ENCODE results near the gene RSRP1.
"Not testable (repeated sequence)": the region's sequence is repeated elsewhere in the genome, so short reads cannot be mapped to it uniquely, and the experiment has no call there.

The RSRP1 gene

DNA sequence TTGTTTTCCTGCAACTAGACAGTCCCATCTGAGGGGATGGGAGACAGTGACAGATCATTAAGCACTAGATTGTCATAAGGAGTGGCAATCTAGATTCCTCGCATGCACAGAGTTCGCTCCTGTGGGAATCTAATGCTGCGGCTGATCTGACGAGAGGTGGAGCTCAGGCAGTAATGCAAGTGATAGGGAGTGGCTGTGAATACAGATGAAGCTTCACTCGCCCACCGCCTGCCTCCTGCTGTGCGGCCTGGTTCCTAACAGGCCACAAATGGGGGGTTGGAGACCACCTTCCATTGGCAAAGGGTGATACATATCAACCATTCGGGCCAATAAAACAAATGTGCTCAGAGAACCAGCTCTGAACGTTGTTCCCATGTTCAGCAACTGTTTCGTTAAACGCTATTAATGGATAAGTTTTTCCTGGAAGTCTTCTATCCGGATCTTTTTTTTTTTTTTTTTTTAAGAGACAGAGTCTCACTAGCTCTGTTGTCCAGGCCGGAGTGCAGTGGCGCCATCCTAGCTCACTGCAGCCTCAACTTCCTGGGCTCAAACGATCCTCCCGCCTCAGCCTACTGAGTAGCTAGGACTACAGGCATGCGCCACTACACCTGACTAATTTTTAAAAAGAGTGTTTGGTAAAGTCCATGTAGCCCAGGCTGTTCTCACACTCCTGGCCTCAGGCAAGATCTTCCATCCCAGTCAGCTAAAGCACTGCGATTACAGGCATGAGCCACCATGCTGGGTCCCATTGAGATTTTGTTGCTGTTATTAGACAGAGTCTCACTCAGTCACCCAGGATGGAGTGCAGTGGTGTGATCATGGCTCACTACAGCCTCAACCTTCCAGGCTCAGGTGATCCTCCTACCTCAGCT lies 8.7 kb upstream of the RSRP1 start:
- no peak for DNase-seq

DNA sequence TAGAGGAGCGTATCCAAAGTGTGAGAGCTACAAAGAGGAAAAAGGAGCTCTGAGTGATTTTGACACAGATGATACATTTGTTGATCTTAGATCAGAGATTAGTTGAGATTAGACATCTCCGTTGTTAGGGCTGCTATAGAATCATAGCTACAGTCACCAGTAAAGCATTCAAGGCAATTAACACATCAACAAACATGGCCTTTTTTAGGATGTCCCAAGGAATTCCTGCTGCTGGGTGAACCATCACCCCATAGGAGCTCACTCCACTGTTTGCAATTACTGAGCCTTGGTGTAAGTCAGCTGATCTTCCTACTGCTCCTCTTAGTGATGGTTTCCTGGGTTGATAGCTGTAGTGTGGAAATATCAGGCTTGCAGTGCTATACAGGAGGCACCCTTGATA lies 6.7 kb upstream of the RSRP1 start:
- no peak for DNase-seq

DNA sequence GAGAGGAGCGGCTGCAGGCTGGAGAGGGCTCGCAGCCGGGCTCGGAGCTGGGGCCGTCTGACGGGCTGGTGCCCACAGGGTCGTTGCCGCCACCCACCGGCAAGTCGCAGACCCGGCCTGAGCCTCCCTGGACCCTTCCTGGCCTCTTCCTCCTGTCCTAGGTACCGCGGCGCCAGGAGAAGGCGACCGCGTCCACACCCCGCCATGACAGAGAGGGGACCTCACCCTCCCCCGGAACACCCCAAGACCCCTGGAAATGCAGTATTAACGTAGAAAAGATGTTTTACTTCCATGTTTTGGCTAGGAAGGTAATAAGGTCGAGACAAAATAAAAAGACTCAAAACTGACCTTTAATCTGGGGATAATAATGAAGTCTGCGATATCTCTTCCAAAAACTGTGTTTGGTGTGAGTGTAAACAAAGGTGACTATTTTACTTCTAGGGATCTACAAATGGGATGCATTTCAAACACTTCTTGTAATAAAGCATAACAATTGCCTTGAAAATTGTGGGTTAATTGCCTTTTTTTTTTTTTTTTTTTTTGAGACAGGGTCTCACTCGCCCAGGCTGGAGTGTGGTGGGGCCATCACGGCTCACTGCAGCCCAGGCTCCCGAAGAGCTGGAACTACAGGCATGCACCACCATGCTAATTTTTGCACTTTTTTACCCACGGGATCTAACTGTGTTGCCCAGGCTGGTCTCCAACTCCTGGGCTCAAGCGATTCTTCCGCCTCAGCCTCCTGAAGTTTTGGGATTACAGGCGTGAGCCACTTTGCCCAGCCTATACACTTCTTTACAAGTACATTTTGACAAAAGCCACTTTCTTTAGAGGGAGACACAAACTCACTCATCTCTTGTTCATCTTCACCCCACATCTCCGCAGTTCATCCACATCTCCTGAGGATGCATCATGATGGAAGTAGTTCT lies 838 bp upstream of the RSRP1 start:
- no peak for DNase-seq

DNA sequence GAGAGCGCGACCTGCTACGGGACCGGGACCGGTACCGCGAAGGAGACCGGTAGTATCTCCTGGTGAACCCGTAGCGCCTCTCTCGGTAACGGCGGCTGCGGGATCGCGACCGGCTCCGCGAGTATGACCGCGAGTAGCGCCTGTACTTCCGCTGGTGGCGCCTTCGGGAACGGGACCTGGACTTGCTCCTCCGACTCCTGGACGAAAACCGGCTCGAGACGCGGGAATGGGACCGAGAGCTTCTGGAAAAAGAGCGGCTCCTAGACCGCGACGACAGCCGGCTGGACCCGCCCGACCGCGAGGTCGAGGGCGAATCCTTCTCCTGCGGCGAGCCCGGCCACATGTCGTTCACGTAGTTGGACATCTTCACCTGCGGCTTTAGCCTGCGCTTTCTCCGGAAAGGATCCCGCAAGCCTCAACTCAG lies 642 bp downstream of the RSRP1 start:
- DNase-seq, result peak; percentile 22

DNA sequence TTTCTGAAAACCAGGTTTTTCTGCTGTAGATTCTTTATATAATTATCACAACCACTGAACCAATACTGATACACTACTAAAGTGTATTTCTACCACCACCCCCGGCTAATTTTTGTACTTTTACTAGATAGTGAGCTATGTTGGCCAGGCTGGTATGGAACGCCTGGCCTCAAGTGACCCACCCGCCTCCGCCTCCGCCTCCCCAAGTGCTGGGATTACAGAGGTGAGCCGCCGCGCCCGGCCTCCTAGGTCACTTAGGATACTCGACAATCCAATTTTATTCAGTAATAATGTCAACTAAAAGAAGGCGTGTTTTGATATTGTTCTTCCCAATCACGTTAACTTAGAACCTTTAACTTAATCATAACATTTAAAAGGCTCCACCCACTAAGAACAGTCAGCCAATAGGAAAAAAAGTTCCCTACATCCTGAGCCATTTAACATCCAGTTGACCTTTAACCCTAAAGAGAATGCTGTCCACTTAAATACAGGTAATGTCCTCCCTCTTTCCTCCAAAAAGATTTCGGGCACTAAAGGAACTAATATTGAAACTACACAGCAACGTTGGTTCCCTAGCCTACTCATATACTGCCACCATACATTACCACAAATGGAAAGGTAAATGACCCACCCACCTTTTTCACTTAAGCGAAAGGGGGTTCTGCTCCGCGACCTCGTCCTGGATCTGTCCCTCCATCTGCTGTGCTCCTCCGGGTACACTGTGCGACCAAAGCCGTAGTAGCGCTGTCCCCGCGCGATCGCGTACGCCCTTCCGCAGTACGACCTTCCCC lies 1.2 kb downstream of the RSRP1 start:
- DNase-seq, result no peak

DNA sequence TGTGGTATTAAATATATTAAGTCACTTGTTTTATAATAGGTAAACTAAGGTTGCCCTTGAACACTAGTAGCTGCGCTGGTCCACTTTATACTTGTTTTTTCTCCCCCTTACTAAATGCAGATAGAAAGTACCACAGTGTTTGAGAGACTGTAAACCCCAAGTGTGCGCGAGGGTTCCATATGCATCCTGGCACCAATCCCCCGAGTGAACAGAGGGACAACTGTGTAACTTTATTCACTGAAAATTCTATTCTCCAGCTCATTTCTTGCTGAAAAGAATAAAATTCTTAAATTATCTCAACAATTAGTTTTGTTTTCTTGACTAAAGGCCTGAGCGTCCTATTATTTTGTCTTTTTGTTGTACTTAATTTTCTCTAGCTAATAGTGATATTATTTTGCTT lies 1.9 kb downstream of the RSRP1 start:
- DNase-seq, result no peak

DNA sequence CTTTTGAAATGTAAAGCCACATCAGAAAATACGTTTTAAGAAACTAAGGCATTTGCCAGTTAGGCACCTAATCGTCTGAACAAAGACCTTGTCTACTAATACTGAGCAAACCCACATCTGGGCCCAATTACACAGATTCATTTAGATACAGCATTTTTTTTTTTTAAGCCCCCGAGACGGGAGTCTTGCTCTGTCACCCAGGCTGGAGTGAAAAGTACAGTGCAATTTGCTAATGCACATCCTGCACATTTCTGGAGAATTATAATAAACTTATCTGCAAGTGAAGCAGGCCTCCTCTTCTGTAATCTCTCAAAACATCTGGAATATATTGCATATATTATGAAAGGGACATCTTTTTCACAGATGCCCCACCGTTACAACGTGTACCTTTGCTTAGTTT lies 3.3 kb downstream of the RSRP1 start:
- no peak for DNase-seq

DNA sequence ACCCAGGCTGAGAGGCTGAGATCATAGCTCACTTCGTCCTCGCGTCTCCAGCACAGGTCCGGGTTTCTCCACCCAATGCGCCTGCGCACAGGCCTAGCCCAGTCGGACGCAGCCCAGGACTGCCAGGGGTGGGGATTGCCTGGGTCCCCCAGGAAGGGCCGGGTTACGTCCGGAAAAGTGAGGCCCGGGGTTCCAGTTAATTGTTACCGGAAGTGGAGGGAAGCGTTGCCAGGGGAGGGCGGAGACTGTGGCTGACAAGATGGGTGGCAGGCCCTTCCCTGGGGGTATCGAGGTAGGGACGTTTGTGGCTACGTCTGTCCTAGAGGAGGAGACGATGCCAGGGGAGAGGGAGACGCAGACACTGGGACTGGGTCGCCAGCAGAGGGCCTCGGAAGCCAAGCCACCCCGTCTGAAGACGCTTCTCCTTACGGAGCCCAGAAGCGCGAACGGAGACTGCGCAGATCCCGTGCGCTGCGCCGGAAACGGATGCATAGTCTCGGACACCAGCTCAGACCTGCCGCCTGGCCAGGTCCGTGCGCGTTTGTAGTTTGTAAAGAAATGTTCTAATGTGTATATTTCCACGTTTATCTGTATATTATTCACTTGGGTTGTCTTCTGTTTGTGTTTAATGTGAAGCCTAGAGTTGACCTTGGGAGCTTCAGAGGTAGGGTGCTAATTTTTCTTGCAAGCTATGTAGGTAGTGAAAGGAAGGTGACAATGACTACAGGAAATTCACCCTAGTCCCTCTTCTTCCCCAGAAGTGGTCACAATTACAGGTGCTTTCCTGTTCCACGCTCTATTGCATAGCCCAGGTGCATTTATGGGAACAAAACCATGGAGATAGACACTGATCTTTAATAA lies 7.3 kb downstream of the RSRP1 start:
- peak; percentile 83 for DNase-seq

DNA sequence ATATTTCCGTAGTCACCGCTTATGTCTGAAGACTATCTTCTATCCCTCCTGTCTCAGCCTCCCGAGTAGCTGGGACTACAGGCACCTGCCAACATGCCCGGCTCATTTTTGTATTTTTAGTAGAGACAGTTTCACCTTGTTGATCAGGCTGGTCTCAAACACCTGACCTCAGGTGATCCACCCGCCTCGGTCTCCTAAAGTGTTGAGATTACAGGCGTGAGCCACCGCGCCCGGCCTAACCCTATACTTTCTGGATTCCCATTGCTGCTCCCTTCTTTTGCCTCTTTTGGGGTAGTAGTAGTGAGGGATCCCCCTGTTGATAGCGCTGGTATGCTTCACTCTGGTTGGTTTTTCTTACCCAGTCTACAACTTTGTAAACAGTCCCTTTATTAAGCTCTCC lies 9.2 kb downstream of the RSRP1 start:
- DNase-seq, result no peak

DNA sequence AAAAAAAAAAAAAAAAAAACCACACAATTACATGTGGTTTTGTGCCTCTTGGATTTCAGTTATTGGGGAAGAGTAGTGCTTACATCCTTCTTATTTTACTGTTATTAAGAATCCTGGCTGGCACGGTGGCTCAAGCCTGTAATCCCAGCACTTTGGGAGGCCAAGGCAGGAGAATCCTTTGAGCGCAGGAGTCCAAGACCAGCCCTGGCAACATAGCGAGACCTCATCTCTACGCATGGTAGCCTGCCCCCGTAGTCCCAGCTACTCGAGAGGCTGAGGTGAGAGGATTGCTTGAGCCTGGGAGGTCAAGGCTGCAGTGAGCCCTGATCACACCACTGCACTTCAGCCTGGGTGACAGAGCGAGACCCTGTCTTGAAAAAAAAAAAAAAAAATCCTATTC lies 11.0 kb downstream of the RSRP1 start:
- not testable (repeated sequence) for DNase-seq

DNA sequence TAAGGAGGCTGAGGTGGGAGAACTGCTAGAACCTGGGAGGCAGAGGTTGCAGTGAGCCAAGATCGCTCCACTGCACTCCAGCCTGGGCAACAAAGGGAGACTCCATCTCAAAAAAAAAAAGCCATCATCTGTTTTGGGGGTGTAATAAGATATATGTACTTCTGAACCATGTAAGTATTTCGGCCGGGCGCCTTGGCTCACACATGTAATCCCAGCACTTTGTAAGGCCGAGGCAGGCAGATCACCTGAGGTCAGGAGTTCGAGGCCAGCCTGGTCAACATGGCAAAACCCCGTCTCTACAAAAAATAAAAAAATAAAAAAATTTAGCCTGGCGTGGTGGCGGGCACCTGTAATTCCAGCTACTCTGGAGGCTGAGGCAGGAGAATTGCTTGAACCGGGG lies 11.8 kb downstream of the RSRP1 start:
- DNase-seq, result not testable (repeated sequence)

DNA sequence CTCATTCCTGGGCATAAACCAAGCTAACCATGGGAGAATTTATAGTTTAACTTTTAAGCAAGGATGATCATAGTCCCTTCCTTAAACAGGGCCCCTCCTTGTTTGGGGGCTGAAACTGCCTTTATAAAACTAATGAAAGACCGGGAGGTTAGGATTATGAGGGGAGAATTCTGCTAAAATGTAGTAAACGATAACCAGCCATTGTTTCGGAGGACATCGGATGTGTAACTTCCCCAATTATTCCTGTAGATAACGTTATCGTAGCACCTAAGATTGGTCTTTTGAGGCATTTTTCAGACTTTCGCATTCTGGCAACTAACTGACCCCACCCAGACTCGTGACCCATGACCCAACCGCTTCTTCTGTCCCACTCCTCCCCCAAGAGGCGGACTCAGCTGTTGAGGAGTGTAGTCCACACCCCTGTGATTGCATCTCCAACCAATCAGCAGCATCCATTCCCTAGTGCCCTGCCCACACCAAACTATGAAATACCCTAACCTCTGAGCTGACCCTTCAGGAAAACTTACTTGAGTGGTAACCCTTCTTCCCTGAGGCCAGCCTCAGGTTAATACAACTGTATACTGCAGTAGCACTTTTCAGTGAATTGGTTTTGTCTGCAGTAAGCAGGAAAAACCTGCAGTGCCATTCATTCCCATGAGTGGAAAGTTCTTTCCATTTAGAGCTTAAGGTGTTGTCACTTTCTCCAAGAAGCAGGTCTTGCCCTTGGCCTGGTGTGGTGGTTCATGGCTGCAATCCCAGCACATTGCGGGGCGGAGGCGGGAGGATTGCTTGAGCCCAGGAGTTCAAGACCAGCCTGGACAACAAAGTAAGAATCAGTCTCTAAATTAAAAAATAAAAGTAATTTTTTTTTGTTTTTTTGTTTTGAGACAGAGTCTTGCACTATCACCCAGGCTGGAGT lies 14.1 kb downstream of the RSRP1 start:
- peak; percentile 21 for DNase-seq

DNA sequence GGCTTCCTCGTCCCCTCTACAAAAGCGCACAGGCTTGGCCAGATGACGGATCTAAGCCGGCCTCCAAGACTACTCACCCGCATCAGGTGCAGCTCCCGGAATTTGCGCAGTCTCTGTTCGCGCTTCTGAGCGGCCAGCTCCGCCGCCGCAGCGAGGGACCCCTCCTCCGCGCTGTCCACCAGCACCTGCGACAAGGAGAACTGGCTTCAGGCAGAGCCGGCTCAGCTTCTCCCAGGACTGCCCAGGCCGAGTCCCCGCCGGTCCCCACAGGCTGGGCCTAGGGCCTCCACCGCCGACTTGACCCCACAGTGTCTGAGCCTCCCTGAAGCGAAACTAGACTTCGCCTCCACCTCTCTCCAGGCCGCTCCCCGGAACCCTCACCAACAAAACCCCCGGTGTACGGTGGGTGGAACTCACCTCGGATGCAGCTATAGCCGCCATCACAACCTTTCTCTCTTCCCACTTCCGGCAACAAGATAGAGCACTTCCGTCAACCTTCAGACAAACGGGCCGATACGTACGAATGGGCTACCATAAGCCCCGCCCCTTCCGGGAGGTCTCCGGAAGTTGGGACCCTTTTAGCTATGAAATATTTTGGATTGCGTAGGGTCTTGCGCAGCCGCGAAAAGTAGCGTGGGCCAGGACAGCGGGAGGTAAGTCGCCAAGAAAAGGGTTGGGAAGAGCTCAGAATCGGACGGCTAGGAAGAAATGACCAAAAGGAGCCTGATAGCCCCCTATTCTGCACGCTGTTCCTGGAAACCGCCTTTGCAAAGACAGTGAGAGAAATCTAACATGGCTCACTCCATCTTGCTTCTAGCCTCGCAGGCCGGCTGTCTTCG lies 15.0 kb downstream of the RSRP1 start, which contains the start of gene SYF2:
SYF2 (minus strand) TSS at position 476 of the 839 bp plus-strand sequence; CDS start at position 441, 35 bp downstream.
- DNase-seq, result peak; percentile 83

DNA sequence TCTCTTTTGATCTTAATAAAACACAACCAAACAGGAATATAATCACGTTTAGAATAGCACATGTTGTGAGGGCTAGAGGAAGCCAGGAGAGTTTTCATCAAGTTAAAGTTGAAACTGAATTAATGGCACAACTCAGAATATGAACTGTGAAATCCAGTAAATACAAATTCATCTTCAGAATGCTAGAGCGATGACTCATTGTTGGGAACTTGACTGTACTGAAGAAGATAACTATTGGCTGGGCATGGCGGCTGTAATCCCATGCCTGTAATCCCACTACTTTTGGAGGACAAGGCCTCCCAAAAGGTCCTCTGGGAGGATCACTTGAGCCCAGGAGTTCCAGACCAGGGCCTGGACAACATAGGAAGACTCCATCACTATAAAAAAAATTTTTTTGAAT lies 23.8 kb downstream of the RSRP1 start:
- DNase-seq, result no peak

DNA sequence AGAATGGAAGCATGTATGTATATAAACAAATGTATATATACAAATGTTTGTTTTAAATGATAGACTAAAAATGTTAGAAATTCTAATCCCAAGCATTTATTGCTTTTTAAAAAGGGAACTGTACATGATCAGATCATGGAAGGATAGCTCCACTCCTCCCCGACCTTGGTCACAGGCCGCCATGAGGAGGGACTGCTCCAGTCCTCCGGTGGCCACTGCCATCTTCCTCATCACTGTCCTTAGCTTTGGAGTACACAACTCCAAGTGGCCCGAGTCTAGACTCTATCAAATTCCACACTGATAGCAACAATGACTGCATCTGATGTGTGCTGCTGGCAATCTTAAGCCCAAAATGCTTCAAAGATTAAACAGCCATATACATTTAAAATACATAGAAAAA lies 24.6 kb downstream of the RSRP1 start:
- DNase-seq, result no peak

DNA sequence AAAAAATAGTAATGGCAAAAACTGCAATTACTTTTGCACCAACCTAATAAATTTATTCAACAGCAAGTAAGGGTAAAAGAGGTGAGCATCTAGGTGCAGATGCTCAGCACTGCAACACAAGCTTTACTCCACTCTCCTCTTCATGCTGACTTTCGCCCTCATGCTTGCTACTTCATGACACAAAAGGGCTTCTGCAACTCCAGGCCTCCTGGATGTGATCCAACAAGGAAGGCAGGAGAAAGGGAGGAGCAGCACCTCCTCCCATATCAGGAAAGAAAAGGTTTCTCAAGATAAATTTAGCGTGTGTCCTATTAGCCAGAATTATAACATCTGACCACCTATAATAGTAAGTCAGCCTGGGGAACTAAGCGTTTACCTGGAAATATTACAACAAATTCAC lies 26.6 kb downstream of the RSRP1 start:
- DNase-seq, result no peak

DNA sequence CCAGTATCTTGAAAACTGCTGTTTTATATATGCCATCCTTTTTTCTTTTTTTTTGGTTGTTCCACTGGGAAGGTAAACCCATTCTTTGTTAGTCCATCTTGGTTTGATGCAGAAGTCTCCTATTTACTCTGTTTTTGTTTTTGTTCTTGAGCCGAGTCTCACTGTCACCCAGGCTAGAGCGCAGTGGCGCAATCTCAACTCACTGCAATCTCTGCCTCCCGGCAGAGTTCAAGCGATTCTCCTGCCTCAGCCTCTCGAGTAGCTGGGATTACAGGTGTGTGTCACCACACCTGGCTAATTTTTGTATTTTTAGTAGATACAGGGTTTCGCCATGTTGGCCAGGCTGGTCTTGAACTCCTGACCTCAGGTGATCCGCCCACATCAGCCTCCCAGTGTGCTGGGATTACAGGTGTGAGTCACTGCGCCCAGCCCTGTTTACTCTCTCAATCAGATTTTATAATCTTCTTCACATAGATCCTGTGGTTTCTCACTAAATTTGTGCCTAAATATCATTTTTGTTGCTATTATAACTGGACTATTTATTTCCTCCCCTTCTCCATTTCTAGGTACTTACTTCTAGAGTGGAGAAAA lies 27.5 kb downstream of the RSRP1 start:
- no peak for DNase-seq

DNA sequence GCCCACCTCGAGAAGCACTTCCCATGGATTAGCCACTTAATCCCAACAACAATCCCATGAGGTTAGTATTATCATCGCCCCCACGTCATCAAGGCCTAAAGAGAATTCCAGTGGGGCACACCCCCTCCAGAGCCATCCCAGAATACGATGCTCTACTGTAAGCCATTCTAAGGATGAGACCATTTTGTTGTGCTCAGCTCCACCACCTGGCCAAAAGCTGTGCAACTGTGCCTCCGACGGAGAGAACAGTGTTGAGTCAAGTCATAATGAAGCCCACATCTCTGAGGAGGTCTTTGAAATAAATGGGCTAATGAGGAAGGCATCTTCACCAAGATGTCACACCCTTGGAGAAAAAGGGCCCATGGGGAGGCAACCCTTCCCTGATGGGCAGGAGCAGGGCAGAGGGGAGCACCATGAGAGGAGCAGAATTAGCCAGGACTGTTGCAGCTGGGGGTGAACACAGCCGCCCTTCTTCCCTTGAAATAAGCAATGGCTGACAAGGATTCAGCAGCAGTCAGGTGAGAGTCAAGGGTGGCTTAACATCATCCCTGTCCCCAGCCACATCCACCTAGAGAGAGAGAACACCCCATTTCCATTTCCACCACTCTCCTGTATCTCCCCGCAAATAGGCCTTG lies 29.5 kb downstream of the RSRP1 start:
- no peak for DNase-seq

DNA sequence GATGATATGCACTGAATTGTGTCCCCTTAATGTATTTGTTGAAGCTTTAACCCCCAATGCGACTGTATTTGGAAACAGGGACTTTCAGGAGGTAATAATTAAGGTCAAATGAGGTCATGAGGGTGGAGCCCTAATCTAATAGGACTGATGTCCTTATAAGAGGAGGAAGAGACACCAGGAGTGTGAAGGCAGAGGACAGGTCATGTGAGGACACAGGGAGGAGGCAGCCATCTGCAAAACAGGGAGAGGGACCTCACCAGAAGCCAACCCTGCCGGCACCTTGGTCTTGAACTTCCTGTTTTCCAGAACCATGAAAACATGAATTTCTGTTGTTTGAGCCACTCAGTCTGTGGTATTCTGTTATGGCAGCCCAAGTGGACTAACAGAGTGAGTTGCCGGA lies 30.2 kb downstream of the RSRP1 start:
- DNase-seq, result no peak
